Measurements from ENCODE around the gene CHRFAM7A.
"Not testable (repeated sequence)": the region's sequence is repeated elsewhere in the genome, so short reads cannot be mapped to it uniquely, and the experiment has no call there.

CHRFAM7A gene

GRCh38 chr15:30392766-30393663 is at the start of gene CHRFAM7A:
TSS of gene CHRFAM7A (minus strand) at chr15:30393540. CDS start at chr15:30383351, 10,189 bp downstream.
- not testable (repeated sequence) for DNase-seq

GRCh38 chr15:30438348-30438747 is 45.0 kb upstream of the CHRFAM7A start:
- not testable (repeated sequence) for DNase-seq

- not testable (repeated sequence) for DNase-seq
These were observed 42.5 kb upstream of the CHRFAM7A start for GRCh38 chr15:30435878-30436277.

- not testable (repeated sequence) for DNase-seq
These were observed 27.4 kb upstream of the CHRFAM7A start for GRCh38 chr15:30420723-30421122.

GRCh38 chr15:30414160-30414559 is 20.8 kb upstream of the CHRFAM7A start, which contains the start of gene GOLGA8R:
TSS of gene GOLGA8R (minus strand) at chr15:30414260. CDS start at chr15:30414162, 98 bp downstream.
- DNase-seq: not testable (repeated sequence)

GRCh38 chr15:30407636-30408035 is 14.3 kb upstream of the CHRFAM7A start:
- DNase-seq: peak; percentile 0

GRCh38 chr15:30398988-30399387 is 5.6 kb upstream of the CHRFAM7A start:
- not testable (repeated sequence) for DNase-seq

- DNase-seq: not testable (repeated sequence)
These were observed 288 bp upstream of the CHRFAM7A start for GRCh38 chr15:30393664-30393991.

GRCh38 chr15:30386318-30386887 is 6.9 kb downstream of the CHRFAM7A start:
- DNase-seq: not testable (repeated sequence)

- not testable (repeated sequence) for DNase-seq
These were observed 16.3 kb downstream of the CHRFAM7A start for GRCh38 chr15:30377082-30377413.

- DNase-seq: not testable (repeated sequence)
These were observed 16.8 kb downstream of the CHRFAM7A start for GRCh38 chr15:30376375-30377081.

GRCh38 chr15:30375872-30376271 is 17.5 kb downstream of the CHRFAM7A start:
- not testable (repeated sequence) for DNase-seq

GRCh38 chr15:30374862-30375261 is 18.5 kb downstream of the CHRFAM7A start:
- DNase-seq: not testable (repeated sequence)

- not testable (repeated sequence) for DNase-seq
These were observed 25.1 kb downstream of the CHRFAM7A start for GRCh38 chr15:30368271-30368670.

GRCh38 chr15:30367246-30367645 is 26.1 kb downstream of the CHRFAM7A start:
- DNase-seq: not testable (repeated sequence)

- not testable (repeated sequence) for DNase-seq
These were observed 31.9 kb downstream of the CHRFAM7A start for GRCh38 chr15:30361404-30361803.

- DNase-seq: not testable (repeated sequence)
These were observed 32.4 kb downstream of the CHRFAM7A start for GRCh38 chr15:30360990-30361389.

- not testable (repeated sequence) for DNase-seq
These were observed 38.3 kb downstream of the CHRFAM7A start for GRCh38 chr15:30355043-30355442.

- DNase-seq: not testable (repeated sequence)
These were observed 43.5 kb downstream of the CHRFAM7A start for GRCh38 chr15:30349803-30350202.

- DNase-seq: not testable (repeated sequence)
These were observed 56.8 kb downstream of the CHRFAM7A start for GRCh38 chr15:30336584-30336983.

- DNase-seq: not testable (repeated sequence)
These were observed 59.2 kb downstream of the CHRFAM7A start for GRCh38 chr15:30334152-30334551.

GRCh38 chr15:30326145-30326544 is 67.2 kb downstream of the CHRFAM7A start:
- peak; percentile 4 for DNase-seq

GRCh38 chr15:30321063-30321462 is 72.3 kb downstream of the CHRFAM7A start:
- DNase-seq: not testable (repeated sequence)
